Inflammatory macrophage treated with lipopolysaccharide for 1 hour (primary cell): ENCODE results near the gene ZNF827.

Experiments used
- DNase-seq, 2 donors: peaks; one replicate each; pipeline ENCODE4 v3.0.0-alpha.2; 2020 to 2022

ZNF827 gene

DNA sequence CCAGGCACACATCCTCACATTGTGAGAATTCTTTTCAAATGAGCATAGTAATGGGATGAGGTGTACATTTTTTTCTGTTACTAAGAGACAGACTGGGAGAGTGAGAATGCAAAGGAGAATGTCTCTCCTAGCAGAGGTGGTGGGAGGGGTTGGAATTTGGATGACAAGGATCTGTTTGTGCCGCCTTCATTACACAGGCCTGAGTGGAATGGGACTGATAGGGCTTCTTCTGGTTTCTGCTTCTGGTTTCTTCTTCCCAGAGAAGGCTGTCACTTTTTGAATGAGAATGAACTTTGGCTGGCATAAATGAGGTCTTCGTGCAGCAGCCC, 203.3 kb downstream of the ZNF827 start:
- no peak for DNase-seq

DNA sequence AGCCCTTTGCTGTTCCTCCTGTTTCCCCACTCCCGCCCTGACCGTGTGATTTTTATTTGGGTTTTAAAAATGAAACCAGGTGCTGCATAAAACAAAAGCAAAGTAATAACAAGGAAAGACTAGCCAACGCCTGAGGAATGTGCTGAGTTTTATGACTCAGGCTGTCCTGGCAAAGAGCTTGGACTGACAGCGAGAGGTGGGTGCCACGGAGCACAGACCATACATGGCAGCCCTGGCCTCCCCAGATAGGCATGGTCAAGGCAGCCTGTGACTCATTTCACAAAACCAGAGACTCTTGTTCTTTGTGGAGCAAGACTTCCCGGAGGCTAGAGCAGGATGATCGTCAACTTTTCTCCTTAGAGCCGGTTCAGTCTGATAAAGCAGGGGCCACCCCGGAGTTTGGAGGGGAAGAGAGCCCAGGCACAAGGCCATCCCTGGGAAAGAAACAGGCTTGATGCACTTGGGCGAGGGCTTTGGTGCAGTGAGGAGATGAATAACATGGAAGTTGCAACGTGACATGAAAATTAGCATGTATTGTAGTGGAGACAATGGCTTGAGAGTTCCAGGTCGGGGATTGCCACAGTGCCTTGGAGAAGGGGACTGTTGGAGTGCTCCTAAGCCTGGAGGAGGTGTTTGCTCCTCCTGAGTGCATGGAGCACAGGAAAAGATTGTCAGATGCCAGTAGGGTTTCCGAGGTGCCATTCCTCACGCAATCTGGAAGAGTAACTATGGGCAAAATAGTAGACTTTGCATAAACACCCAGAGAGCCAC, 203.9 kb downstream of the ZNF827 start:
- DNase-seq: no peak

DNA sequence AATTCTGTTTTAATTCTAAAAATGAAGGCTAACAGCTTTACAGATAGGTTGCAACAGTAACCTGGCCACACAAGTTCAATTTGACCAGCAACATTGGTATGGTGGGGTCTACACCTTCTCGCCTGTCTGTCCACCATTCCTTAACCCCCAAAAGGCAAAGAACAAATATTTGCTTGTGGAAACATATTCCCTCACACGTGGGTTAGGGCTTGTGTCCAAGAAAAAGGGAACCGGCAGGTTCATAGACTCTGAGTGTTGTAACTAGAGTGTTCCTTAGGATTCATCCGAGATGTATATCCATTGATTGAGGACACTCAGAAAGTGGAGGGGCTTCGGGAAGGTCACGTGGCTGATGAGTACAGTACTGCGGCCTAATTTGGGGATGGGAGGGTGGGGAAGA, 204.6 kb downstream of the ZNF827 start:
- DNase-seq: no peak

DNA sequence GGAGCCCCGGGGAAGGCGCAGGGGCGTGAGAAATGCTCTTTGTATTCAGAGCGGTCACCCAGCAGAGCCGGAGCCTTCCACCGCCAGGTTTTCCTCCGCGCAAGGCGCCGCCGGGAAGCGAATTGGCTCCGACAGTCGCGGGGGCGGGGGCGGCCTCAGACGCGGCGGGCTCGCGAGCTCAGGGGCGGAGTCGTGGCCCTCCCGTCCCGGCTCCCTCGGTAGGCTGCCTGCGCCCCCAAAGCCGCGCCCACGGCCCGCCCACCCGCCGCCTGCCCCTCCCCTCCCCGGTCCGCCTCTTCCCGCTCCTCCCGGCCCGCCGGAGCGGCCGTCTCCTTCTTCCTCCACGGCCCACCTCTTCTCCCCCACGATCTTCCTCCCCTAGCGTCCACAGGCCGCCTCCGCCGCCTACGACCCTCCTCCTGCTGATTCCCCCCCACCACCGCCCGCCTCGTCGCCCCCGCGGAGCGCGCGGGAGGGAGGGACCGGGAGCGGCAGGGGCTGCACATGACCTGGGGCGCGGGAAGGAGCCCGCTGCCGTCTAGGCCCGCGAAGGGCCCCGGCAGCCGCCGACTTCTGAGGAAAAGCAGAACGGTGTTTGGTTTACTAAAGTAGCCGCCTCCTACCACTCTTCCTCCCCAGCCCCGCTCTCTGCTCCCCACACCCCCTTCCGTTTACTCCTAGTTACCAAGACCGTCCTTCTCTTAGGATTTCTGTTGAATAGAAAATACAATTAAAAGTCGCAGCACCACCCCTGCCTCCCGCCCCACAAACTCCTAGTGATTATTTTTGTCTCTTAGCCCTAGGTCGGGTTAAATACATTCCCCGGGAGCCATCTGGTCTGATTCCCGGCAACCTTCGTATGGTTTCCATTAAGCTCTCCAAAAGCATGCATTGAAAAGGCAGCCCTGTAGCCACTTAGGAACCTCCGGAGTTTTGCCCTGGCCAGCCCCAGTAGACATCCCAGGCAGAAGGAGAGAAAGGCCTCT, 205.4 kb downstream of the ZNF827 start:
- peak; percentile 52 to 72 for DNase-seq

DNA sequence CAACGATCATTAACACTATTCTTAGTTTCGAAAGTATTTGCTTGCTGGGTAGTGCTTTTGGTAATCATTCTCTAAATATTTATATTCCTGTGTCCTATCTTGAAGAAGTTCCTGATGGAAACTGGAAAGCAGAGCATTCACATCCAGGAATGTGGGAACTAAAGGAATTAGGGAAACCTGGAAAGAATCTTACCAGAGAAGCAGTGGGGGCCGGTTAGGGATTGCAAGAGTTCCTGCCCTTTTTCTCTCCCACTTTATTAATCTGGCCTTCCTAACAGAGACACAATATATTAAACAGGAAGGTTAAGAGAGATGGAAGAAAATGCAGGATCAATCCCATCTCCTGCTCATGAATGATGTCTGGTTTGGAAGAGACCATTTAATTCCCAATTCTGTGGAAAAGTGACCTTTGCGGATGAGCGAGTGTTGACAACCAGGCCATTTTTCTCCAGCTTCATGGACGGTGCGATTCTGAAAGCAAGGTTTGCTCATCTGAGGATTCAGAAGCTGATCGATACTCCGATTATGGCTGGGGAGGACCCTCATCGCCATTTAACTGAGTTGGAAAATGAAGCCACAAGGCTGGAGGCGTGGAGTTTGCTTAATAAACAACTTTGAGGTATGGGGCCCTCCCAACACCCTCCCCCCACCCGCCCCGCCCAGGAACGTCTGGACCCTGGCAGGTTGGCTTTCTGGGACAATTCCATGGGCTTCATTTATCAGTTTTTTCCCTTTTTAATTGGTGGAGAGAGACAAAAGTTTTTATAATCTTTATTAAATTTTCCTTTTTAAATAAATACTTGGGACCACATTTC, 206.4 kb downstream of the ZNF827 start:
- no peak for DNase-seq

DNA sequence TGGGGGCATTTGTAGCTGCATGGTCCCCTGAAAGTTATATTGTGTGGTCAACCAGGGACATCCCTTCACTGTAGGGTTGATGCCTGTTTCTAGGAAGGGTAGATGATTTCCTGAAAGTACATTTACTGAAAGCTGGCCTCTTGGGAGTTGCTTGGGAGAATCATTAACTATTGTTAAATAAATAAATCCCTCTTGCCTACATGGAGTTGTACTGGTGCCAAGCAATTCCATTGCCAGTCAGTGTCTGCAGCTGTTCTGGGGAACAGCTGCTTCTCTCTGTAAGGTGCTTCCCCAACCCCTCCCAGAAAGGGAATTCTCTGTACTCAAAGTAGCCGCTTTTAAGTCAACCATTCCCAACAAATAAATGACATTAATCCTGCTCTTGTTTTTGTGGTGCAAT, 207.6 kb downstream of the ZNF827 start:
- DNase-seq: no peak

DNA sequence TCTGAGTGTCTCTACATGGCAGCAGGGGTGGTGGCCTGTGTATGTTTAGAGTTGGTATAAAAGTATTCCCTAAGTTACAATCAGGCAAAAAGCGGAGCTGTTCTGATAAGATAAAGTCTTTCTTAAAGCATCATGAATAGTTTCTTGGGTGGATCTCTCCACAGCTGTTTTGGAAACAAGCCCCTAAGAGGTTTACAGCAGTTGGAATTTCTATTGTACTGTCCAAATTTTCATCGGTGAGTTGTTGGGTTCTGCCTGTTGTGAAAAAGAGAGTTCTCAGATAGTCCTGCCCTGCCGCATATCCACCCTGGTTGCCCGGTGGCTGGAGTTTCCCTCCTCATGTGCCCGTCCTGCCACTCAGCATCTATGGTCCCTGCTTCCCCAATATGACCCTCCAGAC, 208.6 kb downstream of the ZNF827 start:
- no peak for DNase-seq

DNA sequence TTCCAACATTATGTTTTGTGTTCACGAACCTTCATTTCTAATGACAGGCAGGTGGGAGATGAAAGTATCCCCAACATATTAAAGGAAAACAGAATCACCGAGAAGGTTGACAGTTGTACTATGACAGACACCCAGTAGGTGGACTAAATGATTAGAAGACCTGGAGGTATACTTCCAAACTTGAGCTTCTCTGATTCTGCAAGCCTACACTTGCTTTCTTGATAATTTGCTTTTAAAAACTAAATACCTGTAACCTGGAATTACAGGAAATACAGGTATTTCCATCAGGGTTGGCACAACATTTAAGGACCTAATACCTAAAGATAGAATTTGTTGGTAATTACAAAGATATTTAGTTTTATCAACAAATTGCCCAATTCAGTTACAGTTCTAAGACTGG, 215.3 kb downstream of the ZNF827 start:
- no peak for DNase-seq

DNA sequence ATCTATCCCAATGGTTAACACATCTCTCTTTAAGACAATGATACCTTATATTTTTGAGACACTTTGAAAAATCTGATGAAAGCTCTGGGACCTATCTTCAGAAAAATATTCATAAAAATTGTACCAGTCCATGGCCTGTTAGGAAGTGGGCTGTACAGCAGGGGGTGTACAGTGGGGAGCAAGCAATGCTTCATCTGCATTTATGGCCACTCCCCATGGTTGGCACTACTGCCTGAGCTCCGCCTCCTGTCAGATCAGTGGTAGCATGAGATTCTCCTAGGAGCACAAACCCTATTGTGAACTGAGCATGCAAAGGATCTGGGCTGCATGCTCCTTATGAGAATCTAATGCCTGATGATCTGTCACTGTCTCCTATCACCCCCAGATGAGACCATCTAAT, 216.1 kb downstream of the ZNF827 start:
- no peak for DNase-seq

DNA sequence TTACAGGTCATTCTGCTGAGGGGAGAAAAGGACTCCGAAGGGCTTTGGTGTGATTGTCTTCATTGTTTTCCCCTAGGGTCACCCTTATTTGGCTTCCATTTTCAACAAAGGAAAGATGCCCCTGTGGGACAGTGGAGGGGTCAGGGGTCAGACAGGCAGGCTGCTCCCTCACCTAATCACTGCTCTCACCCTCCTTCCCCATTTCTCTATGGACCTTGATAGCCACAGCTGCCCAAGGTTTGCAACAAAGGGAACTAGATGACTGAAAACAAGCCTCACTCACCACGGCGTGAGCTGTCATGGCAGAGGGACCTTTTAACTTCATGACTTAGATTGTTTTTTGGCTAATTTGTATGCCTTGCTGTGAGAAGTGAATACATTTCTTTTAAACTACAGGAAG, 218.0 kb downstream of the ZNF827 start:
- no peak for DNase-seq

DNA sequence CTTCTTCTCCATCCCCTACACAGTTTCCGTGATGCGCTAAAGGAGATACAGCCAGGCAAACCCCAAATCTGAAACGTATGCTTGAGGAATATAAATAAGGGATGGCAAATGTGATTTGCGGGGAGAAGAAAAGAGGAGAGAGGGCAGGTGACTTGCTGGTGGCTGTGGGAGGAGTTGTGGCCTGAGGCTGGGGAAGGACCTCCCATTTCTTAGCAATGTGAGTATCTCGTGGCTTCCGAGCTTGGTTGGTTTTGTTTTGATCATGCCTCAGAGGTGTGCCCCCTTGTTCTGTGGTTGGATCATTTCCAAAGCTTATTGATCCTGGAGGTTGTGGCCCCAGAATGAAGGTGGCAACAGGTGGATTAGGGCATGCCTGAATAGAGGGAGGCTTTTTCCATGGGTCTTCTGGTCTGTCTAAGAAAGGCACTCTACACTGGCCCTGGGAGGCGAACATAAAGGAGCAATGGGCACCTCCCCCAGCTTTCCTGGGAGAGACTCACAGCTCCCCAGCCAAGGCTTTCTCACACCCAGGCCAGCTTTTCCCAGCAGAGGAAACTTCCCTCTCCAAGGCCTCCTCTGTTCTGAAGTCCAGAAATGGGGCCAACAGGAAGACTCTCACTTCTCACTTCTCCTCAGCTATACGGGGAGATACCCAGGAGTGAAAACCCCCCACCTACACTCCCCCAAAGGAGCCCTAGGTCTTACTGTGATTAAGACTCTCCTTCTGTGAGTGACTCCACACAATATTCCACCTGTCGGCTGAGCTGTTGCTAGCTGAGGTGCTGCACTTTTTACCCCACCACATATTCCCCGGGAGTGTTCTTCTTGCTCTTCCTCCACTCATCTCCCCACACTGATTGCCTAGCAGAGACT, 218.6 kb downstream of the ZNF827 start:
- DNase-seq: peak in 1 of 2 donors; percentile 43

DNA sequence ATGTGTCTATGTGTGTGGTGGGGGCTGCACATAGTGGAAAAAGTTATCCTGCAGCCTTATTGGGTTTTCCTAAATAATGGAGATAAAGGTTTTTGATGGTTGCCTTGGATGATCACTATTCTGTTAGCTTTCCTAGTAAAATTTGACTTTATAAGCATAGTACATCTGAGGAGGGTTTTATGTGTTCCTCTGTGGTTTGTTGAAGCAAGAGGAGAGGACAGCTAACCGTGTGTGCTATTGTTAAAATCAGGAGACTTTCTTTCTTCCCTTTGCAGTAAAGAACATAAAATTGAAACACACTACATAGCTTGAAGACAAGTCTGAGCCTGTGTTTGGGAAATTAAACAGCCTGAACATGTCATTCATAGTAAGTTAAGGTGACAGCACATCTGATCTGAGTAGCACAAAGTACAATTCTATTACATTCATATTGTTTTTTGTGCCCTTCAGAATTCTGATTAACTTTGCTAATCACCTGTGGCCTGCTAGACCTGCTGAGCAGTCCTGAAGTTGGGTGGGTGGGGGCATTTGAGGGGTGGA, 221.9 kb downstream of the ZNF827 start:
- DNase-seq: no peak

DNA sequence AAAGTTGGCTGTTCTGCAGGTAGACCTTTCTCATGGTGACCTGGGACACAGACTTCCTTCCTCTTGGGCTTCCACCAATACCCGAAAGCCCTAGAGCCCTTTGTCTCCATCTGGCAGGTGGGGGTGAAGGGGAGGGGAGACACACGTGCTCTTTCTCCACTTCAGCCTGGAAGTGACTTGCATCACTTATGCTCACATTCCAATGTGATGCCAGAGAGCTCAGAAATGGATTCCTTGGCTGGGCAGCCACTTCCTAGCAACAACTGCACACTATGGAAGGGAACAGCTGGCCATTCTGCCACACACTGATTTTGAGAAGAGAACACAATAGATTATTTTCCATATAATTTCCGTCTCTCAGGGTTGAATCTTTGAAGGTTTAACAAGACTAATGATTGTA, 222.4 kb downstream of the ZNF827 start:
- DNase-seq: no peak

DNA sequence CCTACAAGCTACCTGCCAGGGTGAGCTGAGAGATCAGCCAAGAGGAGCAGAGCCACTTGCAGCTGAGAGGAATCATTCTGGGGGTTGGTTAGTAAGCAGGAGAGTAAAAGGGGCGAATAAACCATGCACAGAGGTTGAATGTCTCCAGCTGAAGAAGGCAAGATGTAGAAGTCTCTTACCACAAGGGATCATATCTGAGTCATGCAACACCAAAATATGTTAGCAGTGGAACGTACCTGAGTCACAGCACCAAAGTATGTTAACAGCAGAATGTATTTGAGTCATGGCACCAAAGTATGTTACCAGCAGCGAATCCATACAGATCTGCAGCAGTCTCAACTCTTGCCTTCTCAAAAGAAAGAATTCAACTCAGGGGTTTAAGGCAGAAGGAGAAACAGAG, 228.8 kb downstream of the ZNF827 start:
- DNase-seq: no peak

DNA sequence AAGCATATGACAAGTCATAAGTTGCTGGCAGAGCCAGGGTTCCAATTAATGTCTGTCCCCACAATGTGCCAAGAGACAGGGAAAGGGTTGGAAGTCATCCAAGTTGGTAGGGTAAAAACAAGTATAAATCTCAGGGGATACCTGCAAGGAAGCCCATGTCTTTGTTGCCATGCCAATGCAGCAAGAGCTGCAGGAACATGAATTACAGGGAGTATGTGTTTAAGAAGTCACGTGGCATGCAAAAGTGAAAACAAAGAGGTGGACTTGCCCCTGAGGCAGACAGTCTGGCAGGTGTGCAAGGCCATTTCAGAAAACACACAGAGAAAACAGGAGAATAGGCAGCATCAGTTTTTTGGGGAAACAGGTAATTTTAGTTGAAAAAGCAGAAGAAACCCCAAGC, 229.3 kb downstream of the ZNF827 start:
- no peak for DNase-seq
